GM12872 (cell line): Measurements from ENCODE around the gene ENTPD2.

ENCODE experiments used
- CTCF ChIP-seq: IDR thresholded peaks from 3 replicates; pipeline ENCODE4 v1.5.1; 2011; ENCODE audit warnings: low read depth, mild to moderate bottlenecking, low read length, moderate library complexity; ENCODE audit not compliant: insufficient read depth

The ENTPD2 gene

GRCh38 chr9:137056739-137057415 lies 3.0 kb upstream of the ENTPD2 start:
- TF ChIP-seq CTCF: no peak

GRCh38 chr9:137055385-137056364 lies 1.8 kb upstream of the ENTPD2 start:
- no peak for TF ChIP-seq CTCF

- no peak for TF ChIP-seq CTCF
These were observed 1.1 kb upstream of the ENTPD2 start for GRCh38 chr9:137054932-137055384.

- TF ChIP-seq CTCF: no peak
These were observed 590 bp downstream of the ENTPD2 start for GRCh38 chr9:137052998-137053943.

GRCh38 chr9:137052293-137052692 lies 1.6 kb downstream of the ENTPD2 start:
- TF ChIP-seq CTCF: no peak

GRCh38 chr9:137051145-137051724 lies 2.6 kb downstream of the ENTPD2 start:
- no peak for TF ChIP-seq CTCF
